Islet of Langerhans (tissue), 1 donor: ENCODE measurements around the gene E2F2.
"Not testable (repeated sequence)": the region's sequence is repeated elsewhere in the genome, so short reads cannot be mapped to it uniquely, and the experiment has no call there.

Experiments
- FAIRE-seq: peaks from one replicate; lab custom pipeline; 2011; peaks lifted over from hg19 to GRCh38; lab: Jason Lieb, UNC

E2F2 gene

GRCh38 chr1:23522244-23522982 is 8.6 kb downstream of the E2F2 start:
- no peak for FAIRE-seq

GRCh38 chr1:23521588-23521987 is 9.4 kb downstream of the E2F2 start:
- FAIRE-seq, result no peak

- FAIRE-seq, result no peak
These were observed 13.5 kb downstream of the E2F2 start for GRCh38 chr1:23517581-23517980.

GRCh38 chr1:23515905-23516304 is 15.1 kb downstream of the E2F2 start:
- no peak for FAIRE-seq

GRCh38 chr1:23514111-23514679 is 16.8 kb downstream of the E2F2 start:
- no peak for FAIRE-seq

GRCh38 chr1:23509896-23510295 is 21.1 kb downstream of the E2F2 start:
- no peak for FAIRE-seq

GRCh38 chr1:23506376-23507107 is 24.5 kb downstream of the E2F2 start:
- no peak for FAIRE-seq

- FAIRE-seq, result no peak
These were observed 25.2 kb downstream of the E2F2 start for GRCh38 chr1:23505851-23506250.

GRCh38 chr1:23504156-23504555 is 26.9 kb downstream of the E2F2 start:
- FAIRE-seq, result not testable (repeated sequence)

GRCh38 chr1:23502951-23503350 is 28.1 kb downstream of the E2F2 start:
- no peak for FAIRE-seq

- no peak for FAIRE-seq
These were observed 30.6 kb downstream of the E2F2 start for GRCh38 chr1:23500466-23500865.

- FAIRE-seq, result no peak
These were observed 33.1 kb downstream of the E2F2 start for GRCh38 chr1:23497777-23498439.

GRCh38 chr1:23496490-23497181 is 34.4 kb downstream of the E2F2 start:
- no peak for FAIRE-seq

GRCh38 chr1:23494836-23495235 is 36.2 kb downstream of the E2F2 start:
- FAIRE-seq, result not testable (repeated sequence)

GRCh38 chr1:23492776-23493175 is 38.3 kb downstream of the E2F2 start:
- not testable (repeated sequence) for FAIRE-seq

- no peak for FAIRE-seq
These were observed 38.8 kb downstream of the E2F2 start for GRCh38 chr1:23492132-23492720.

- no peak for FAIRE-seq
These were observed 41.2 kb downstream of the E2F2 start for GRCh38 chr1:23489842-23490241.

GRCh38 chr1:23485002-23485332 is 46.1 kb downstream of the E2F2 start:
- no peak for FAIRE-seq

- FAIRE-seq, result no peak
These were observed 46.6 kb downstream of the E2F2 start for GRCh38 chr1:23484253-23485001.

GRCh38 chr1:23483321-23484252 is 47.4 kb downstream of the E2F2 start, which contains the start of gene ASAP3:
Gene ASAP3, minus strand, starts transcription at chr1:23484179. Its CDS starts 46 bp downstream, at chr1:23484133.
- FAIRE-seq, result no peak
